ELR (cell line): Measurements from ENCODE around the gene KRTAP12-3.
"Not testable (repeated sequence)": the region's sequence is repeated elsewhere in the genome, so short reads cannot be mapped to it uniquely, and the experiment has no call there.

Source experiments
- DNase-seq: peaks from one replicate; pipeline ENCODE4 v3.0.0-alpha.2; 2015; ENCODE audit warnings: low read depth

The KRTAP12-3 gene

GRCh38 chr21:44650973-44651675, 6.6 kb upstream of the KRTAP12-3 start:
- DNase-seq: no peak

DNA sequence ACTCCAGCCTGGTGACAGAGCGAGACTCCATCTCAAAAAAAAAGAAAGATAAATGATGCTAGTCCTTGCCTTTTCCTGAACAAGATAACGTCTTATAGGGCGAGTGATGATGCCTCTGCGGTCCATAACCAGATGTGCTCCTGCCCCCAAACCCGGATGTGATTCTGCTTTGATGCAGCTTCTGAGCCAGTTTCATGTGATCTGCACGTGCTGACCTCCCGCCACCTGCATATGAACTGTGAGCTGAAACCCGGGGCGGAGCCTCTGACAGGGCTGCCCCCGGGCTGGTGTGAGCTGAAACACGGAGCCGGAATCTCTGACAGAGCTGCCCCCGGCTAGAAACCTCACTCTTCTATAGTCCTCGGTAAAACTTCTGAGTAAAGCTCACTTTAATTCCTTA, 4.6 kb upstream of the KRTAP12-3 start:
- no peak for DNase-seq

DNA sequence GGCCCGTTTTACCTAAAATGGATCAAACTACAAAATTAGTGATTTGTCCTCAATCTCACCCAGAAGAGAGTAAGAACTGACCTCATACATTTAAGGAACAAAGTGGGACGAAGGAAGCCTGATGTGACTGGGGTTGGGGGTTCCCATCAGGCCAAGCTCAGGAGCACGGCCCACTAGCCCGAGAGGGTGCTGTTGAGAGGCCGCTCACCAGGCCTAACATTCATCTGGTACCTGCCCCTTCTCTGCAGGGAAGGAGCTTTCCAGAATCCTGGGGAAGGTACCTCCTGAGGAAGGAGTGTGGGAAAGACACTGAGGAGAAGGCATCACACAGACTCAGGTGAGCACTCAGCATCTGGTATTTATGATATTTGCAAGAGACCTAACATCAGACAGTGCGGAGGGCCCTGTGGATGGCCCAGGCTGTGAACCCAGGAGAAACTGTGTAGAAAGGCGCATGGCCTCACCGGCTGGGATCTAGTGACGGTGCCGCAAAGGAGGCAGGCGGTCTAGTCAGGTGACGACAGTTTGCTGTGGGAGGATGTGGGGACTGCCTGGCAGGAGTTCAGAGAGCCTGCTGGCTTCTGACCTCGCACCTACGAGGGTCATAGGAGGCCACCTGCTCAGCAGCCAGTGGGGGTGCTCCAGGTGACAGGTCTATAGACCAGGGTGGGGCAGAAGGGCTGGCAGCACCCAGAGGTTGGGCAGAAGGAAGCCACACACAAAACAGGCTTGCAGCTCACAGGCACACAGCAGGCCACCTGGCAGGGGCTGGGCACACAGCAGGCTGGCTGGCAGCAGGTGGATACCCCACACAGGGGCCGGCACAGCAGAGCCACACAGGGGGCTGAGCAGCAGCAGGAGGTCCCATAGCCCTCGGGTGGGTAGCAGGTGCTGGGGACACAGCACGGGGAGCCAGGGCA, 3.8 kb upstream of the KRTAP12-3 start:
- DNase-seq: no peak

DNA sequence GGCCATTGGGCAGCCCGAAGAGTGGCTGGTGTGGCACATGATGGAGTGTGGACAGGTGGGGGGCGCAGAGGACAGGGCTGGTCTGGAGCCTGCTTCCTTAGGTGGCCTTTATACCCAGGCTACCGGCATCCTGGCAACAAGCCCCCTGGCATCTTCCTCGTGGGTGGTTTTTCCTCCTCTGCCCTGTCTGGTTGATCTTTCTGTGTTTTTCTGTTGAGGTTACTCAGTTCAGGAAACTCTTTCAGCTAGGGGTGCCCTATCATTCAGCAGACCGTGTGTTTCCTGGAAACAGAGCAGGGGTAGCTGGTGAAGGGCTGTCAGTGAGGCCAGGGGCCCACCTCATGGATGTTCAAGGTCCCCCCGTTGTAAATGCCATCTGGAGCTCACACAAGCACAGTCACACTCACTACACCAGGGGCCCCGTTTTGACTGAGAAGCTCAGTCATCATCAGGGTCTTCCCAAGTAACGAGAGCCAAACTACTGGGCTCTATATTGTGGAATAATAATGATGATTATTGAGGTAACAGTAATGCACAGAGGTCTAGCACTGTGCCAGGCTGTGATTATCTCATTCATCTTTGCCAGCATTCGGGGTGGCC, 3.1 kb upstream of the KRTAP12-3 start, which contains the start of gene KRTAP12-4:
Gene KRTAP12-4, minus strand, starts transcription at position 84 of the 600 bp plus-strand sequence. Its CDS starts 45 bp downstream, at position 39.
- no peak for DNase-seq

- no peak for DNase-seq
These were observed 864 bp upstream of the KRTAP12-3 start for GRCh38 chr21:44656868-44657267.

DNA sequence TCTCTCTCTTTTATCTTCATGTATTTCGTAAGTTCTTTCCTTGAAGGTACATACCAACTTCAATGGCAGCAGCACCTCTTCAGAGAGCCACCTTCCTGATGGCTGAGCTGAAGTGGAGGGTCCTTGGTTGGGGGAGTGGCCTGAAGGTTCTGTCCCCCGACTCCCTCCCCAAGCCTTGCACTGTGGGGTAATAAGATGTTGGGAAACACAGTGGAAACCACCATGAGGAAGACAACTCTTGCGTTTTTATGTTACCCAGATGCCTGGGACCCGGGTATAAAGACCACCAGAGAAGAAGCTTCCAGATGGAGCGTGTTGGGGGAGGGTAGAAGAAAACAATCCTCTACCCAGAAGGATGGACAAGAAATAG, 794 bp downstream of the KRTAP12-3 start:
- no peak for DNase-seq

DNA sequence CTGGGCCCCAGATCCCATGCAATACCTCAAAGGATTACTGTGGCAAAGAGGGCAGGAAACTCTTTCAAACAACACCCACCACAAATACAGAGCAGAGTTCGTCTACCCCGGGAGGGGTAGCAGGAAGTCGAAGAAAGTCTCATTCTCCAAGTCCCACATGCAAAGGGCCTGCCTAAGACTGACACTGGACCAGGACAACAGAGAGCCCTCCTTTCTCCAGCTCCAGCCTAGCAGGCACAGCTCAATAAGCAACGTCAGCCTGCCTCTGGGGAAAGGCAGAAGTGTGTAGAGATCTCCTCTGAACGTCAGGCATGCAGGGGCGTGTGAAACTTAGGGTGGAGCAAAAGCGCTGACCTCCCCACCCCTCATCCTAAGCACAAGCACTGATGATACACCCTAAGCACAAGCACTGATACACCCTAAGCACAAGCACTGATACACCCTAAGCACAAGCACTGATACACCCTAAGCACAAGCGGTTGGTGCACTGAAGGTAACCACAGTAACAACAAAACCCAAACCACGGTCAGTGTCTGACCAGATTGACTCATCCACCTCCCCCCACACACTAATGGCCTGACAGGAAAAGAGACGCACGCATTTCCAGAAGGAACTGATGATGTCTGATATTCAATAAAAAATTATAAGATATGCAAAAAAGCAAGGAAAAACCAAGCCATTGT, 1.3 kb downstream of the KRTAP12-3 start:
- no peak for DNase-seq

DNA sequence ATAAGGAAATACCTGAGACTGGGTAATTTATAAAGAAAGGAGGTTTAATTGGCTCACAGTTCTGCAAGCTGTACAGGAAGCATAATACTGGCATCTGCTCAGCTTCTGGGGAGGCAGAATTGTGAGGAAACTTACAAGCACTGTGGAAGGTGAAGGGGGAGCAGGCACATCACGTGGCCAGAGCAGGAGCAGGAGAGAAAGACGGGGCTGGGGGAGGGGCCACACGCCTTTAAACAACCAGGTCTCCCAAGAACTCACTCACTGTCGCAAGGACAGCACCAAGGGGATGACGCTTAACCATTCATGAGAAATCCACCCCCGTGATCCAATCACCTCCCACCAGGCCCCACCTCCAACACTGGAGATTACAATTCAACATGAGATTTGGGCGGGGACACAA, 3.8 kb downstream of the KRTAP12-3 start:
- not testable (repeated sequence) for DNase-seq

DNA sequence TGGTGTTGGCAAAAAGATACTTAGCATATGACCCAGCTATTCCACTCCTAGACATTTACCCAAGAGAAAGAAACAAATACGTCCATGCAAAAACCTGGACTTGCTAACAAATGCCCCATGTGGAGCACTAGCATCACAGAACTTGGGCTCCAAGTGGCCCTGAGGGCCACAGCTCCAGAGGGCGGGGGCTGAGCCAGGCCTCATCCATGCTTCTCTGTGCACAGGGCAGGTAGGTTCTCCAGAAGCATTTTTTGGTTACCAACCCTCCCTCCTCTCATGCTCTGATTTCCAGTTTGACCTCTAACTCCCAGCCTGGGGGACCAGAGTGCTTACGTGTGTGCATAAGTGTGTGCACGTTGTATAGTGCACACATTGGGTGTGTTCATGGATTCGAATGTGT, 7.0 kb downstream of the KRTAP12-3 start:
- no peak for DNase-seq

- DNase-seq: no peak
These were observed 8.9 kb downstream of the KRTAP12-3 start, which contains the start of gene KRTAP12-2 for GRCh38 chr21:44666401-44667320. Gene KRTAP12-2, minus strand, starts transcription at chr21:44666927. Its CDS starts 41 bp downstream, at chr21:44666886.

DNA sequence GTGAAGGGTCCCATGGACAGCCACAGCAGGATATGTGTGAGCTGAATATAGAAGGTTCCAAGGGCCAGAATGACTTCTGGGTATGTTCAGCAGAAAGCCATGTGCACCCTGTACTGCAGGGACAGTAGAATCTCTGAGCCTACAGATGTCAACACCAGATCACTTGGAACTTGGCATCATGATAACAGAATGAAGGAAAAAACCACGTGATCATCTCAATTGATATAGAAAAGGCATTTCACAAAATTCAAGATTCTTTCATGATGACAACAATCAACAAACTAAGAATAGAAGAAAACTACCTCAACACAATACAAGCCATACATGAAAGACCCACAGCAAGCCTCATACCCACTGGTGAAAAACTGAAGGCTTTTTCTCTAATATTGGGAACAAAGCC, 9.9 kb downstream of the KRTAP12-3 start:
- no peak for DNase-seq

DNA sequence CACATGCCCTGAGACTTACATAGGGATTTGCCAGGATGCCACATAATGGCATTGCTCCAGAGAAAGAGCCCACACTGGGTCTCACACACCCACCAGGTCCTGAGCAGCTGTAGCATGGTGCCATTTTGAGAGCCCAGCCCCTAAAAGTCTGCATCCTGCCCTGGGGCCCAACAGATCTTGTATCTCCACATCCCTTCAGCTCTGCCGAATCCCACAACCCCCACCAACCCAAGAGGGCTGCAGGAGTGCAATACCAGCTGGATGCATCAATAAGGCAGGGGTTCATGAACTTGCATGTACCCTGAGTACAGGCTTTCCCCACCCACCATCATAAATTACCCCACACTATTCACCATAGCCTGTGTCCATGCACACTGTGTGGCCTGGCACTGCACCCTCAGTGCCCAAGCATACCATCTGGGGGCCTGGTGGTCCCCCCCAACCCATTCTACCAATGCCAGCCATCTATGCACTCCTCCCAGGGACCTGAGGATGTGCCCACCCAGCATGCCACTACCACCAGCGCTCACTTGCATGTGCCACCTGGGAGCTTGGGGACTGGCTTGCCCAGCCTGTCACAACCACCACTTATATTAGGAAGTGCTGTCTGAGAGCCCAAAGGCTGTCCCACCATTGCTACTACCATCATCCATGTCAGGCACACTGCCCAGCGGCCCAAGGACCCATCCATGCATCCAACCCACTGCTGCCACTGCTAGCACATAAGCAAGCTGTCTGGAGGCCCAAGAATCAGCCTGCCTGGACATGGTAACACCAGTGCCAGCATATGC, 13.1 kb downstream of the KRTAP12-3 start:
- no peak for DNase-seq

DNA sequence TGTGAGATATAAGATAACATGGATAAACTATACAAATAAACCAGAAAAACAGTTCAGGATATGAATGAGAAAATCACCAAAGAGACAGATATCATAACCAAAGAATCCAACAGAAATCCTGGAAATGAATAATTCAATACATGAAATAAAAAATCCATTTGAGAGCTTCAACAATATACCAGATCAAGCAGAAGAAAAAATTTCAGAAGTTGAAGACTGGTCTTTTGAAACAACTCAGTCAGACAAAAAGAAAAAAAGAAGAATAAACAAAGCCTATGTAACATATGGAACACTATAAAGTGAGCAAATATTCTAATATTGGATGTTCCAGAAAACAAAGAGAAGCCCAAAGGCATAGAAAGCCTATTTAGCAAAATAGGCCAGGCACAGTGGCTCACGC, 14.2 kb downstream of the KRTAP12-3 start:
- no peak for DNase-seq

DNA sequence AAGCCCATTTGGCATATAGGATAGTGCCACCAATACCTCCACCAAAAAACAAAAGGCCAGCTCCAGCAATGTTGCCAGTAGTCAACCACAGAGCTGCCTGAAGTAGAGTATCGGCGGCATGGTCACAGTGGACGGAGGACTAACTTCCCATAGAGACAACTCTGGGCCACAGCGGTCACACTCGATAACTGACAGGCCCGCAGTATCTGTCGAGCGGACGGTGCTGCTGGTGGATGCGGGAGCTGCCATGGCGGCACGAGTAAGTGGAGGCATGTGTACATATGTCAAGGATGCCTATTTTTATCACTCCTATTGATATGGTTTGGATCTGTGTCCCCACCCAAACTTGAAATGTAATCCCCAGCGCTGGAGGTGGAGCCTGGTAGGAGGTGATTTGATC, 20.1 kb downstream of the KRTAP12-3 start:
- DNase-seq: no peak

DNA sequence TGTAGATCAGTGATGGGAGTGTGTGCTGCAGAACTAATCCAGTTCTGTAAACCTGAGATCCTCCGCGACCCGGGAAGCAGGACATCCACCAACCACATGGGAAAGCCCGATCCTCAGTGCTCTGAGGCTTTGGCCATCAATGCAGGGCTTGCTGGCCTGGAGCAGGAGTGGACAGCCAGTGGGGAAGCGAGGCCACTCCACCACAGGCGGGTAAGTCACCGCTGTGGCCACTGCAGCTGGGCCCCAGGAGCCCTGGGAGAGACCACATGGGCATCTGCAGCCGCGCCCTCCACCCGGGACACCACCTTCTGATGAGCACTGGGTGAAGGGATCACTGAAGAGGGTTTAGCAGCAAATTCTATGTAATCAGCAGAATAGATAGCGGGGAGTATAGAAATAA, 23.4 kb downstream of the KRTAP12-3 start:
- DNase-seq: no peak

DNA sequence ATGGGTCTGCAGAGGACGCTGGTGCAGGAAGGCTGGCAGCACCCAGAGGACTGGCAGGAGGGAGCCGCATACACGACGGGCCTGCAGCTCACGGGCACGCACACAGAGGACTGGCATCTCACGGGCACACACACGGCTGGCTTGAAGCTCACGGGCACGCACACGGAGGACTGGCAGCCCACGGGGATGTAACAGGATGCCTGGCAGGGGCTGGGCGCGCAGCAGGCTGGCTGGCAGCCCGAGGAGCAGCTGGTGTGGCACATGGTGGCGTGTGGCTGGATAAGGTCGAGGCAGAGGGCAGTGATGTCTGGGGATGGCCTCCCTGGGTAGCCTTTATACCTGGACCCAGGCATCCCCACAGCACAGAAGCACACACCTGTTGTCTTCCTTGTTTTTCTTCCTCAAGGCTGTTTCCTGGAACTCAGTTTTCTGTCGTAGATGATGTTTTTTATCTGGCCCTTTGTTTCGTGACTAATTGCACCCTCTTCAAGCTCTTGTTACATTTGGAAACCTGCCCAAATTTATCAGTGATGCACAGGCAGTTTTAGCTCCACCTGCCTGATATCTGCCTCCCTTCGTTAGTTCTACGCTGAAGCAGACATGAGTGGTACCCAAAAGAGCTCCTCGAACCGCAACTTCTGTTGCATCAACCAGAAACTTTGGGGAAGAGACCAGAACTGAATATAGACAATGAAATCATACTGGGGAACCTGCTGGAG, 24.3 kb downstream of the KRTAP12-3 start, which contains the start of gene KRTAP12-1:
Gene KRTAP12-1, minus strand, starts transcription at position 303 of the 719 bp plus-strand sequence. Its CDS starts 40 bp downstream, at position 263.
- DNase-seq: no peak

- no peak for DNase-seq
These were observed 24.9 kb downstream of the KRTAP12-3 start for GRCh38 chr21:44682580-44683151.

GRCh38 chr21:44684077-44684476, 26.3 kb downstream of the KRTAP12-3 start:
- DNase-seq: no peak

DNA sequence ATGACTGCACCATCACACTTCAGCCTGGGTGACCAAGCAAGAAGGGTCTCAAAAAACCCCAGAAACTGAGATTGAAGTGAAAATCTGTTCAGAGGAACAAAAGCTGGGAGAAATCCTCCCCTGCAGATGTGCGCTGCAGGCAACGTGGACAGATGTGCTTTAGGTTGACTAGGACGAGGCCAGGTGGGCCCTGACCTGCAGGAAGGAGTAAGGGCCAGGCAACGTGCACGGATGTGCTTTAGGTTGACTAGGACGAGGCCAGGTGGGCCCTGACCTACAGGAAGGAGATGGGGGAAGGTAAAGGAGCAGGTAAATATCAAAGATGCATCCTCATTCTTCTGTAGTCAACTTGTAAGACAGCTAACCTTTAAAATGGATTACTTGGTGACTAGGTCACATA, 26.8 kb downstream of the KRTAP12-3 start:
- no peak for DNase-seq
